ENCODE data around the gene MTFR1L.
A peak's percentile ranks its signal among the peaks of the same experiment; 100 is the strongest.
"Not testable (repeated sequence)": the region's sequence is repeated elsewhere in the genome, so short reads cannot be mapped to it uniquely, and the experiment has no call there.

MTFR1L gene

DNA sequence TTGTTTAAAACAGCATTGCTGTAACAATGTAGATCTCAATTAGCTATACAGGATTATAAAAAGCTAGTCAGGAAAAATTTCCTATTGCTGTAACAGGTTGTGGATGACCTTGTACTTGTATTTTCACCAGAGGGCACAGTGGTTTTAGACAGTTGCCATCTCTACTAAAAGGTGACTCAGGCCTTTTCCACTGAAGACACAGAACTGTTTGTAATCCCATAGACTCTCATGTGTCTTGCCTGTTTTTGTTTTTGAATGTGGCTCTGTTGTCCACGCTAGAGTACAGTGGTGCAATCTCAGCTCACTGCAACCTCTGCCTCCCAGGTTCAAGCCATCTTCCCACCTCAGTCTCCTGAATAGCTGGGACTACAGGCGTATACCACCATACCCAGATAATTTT, 5.9 kb downstream of the MTFR1L start:
- DNase-seq (ENCODE audit: low read depth): no peak

DNA sequence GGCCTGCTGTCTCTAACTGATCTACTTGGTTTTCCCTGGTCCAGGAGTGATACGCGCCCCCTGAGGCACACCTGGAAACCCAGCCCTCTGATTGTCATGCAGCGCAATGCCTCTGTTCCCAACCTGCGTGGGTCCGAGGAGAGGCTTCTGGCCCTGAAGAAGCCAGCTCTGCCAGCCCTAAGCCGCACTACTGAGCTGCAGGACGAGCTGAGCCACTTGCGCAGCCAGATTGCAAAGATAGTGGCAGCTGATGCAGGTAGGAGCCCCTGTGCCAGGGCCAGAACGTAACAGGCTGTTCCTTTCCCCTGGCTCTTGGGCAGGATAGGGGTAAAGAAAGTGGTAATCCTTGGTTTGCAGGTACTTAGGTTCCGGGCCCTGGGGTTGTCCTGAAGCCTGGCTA, 6.8 kb downstream of the MTFR1L start:
- DNase-seq (ENCODE audit: low read depth): no peak

DNA sequence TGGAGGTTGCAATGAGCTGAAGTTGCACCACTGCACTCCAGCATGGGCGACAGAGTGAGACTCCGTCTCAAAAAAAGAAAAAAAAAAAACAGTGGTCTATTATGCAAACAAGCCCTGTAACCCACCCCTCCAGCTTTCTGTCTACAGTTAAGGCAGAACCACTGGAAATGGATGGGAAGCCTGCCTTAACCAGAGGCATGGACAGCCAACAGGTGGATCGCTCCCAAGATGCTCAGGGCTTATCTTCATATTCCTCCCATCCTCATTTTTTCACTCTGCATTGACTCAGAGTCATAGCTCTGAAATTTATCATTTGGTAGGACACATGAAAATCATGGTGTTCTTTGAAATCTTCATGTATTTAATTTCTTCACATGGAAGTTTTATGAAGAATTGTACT, 8.7 kb downstream of the MTFR1L start:
- no peak for DNase-seq (ENCODE audit: low read depth)

DNA sequence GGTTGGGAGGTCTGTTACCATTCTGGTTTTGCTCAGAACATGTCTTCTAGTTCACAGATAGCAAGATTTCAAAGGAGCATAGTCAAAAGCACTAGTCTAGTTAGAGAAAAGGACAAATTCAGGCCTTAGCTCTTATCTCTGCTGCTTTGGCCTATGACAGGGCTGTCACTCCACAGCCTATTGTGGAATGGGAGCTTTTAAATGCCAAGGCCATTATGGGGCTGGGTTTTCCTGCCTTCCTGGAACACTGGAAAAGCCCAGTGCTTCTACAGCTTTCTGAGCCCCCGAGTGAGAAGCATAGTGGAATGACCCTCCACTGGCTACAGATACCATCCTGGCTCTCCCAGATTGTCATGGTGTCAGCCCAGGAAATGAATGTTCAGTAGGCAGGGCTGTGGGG, 9.3 kb downstream of the MTFR1L start:
- no peak for DNase-seq (ENCODE audit: low read depth)

DNA sequence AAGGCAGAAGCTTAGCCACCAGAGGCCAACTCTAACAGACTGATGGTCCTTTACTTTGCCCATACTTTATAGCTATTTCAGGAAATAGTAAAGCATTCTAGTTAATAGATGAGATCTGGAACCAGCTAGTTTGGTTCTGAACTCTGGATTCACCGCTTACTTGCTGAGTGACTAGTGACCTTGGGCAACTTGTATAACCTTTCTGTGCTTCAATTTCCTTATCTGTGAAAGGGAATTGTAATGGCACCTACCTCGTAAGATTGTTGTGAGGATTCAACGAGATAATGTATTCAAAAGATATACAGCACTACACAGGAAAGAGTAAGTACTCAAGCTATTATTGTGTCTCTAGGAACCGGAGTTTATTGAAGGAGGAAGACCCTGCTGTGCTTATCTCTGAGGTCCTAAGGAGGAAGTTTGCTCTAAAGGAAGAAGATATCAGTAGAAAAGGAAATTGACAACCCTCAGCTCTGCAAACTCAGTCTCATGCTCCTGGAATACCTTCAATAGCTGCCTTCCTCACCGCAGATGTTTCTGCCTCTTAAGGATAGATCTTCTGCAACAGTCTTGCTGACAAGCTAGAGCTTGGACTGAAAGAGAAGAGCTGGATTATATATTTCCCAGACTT, 11.9 kb downstream of the MTFR1L start:
- DNase-seq (ENCODE audit: low read depth): no peak

DNA sequence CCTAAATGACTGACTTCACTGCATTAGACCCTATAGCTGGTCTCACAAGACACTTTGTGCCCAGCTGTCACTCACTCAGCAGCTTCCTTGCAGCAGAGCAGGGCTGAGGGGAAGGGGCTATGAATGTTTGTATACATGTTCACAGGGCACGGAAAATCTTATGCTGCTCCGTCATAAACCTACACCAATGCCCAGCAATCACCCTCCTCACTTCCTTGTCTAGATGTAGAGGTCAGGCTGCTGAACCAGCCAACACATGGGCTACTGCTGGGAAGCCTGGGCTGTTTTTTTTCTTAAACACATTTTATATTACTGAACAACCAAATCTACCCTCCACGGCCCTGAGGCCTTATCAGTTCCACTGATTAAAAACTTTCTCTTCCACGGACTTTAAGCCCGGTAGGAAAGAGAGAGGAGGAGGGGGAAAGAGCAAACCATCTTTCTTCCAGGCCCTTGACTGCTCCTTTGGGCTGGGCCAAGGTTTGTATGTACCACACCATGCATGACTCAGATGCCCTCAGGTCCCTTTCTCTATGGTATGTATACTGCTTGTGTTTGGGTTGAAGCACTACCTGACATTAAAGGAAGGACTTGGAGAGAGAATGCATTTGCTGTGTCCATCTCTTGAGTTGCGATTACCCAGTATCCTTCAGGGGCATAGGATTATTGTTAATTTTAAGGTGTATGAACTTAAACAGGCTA, 12.7 kb downstream of the MTFR1L start:
- no peak for DNase-seq (ENCODE audit: low read depth)

DNA sequence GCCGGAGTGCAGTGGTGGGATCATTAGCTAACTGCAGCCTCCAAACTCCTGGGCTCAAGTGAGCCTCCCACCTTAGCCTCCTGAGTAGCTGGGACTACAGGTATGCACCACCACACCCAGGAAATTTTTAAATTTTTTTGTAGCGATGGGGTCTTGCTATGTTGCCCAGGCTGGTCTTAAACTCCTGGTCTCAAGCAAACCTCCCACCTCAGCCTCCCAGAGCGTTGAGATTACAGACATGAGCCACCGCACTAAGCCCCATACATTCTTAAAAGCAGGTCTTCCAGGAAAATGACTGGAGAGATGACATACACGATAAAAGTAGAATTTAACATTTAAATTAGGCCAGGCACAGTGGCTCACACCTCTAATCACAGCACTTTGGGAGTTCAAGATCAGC, 13.4 kb downstream of the MTFR1L start:
- no peak for DNase-seq (ENCODE audit: low read depth)

DNA sequence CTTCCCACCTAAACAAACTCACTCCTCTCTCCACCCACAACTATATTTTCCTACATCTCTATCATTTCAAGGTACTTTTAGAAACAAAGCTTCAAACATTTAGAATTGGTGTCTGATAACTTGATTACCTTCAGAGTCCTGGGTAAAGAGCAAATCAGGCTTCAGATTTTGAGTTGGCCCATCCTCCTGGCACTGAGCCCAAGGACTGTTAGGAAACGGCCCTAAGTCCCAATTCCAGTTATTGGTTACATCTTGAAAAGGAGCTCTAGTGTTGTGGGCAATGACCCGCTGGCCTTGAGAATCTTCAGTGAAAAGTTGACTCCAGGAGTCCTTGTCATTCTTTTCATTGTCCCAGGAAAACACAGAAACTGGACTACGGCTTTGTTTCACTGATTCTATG, 15.1 kb downstream of the MTFR1L start:
- no peak for DNase-seq (ENCODE audit: low read depth)

DNA sequence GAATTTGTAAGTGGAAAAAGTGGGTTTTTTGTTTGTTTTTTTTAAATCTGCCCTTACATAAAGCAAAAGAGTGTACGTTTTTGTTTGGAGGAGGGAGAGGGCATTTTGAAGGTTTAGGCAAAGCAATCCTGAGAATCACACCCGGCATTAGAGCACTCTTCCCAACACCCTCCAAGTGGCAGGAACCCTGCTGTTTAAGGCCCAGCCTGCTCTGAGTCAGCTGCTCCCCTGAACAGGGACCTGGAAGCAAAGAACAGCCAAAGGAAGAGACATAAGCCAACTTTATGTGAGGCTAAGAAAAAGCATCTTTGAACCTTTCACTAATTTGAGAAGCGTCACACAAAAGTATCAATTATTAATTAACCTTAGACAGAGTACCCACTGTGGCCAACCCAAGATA, 16.9 kb downstream of the MTFR1L start:
- DNase-seq (ENCODE audit: low read depth): no peak

DNA sequence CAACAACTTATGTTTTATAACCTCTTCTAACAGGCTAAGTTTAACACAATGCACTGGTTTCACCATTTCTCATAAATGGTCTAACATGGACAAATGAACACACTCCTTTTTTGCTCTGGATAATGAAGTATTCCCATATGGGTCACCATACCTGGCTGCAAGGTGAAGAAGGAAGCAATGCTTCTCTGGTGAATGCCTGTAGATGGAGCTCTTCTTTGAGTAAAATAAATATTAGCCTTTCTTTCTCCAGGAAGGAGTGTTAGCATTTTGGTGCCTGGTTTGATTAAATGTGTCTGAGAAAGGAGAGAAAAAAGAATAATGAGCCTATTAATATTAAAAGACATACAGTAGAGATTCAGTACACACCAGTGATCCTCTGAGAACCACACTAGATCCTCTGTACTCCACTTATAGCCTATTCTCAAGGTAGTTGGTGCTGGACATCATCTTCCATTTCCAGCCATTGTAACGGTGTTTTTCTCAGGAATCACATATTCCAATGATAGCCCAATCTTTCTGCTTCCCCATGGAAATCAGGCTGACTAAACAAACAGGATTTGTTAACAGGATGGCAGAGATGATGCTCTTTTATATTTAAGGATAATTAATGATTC, 17.6 kb downstream of the MTFR1L start:
- DNase-seq (ENCODE audit: low read depth): no peak

DNA sequence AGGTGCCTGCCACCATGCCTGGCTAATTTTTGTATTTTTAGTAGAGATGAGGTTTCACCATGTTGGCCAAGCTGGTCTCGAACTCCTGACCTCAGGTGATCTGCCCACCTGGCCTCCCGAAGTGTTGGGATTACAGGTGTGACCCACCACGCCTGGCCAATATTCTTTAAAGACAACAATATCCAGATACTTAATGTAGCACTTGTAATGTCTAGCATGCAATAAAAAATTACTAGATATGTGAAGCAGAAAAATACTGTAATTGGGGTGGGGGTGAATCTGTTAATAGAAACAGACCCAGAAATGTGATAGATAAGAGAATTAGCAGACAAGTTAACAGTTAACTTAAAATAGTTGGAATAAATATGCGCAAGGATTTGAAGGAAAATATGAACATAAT, 20.1 kb downstream of the MTFR1L start:
- not testable (repeated sequence) for DNase-seq (ENCODE audit: low read depth)

DNA sequence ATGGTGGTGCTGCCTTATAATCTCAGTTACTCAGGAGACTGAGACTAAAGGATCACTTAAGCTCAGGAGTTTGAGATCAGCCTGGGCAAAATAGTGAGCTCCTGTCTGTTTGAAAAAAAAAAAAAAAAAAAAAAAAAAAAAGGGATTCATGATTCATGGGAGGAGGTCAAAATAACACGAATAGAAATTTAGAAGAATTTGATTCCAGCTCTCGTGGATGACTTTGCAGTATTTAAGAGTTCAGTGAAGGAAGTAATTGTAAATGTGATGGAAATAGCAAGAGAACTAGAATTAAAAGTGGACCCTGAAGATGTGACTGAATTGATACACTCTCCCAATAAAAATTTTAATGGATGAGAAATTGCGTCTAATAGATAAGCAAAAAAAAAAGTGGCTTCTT, 23.7 kb downstream of the MTFR1L start:
- DNase-seq (ENCODE audit: low read depth): no peak

DNA sequence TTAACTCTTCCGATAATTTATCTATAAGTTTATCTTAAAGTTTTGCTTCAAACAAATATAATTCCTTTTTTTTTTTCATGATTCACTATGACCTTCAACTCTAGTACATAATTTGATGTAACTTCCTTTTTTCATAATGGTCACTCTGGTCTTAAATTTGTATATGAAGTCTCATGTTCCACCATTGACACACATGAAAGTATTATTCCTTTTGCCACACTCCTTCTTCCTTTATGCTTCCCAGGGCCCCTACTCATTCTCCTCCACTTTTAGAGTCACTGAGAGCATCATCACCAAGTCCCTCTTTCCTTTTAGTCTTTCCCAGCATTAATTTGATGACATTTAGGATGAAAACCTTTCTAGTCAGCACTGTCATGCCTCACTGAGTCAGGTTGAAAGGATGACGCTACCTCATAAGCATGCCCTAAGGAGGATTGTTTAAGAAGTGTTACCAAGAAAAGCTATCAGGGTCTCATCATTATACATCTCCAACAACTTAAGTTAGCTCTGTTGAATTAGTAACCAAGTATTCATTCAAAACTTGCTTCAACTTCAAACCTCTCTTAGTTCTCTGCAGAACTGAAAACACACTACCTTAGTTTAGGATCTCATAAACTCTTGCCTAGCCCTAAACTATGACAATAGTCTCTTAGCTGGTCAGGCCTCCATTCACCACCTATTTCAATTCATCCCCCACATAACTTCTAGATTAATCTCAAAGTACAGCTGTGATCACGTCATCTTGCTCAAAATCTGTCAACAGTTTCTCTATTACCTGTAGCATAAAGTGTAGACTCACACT, 25.0 kb downstream of the MTFR1L start:
- no peak for DNase-seq (ENCODE audit: low read depth)

DNA sequence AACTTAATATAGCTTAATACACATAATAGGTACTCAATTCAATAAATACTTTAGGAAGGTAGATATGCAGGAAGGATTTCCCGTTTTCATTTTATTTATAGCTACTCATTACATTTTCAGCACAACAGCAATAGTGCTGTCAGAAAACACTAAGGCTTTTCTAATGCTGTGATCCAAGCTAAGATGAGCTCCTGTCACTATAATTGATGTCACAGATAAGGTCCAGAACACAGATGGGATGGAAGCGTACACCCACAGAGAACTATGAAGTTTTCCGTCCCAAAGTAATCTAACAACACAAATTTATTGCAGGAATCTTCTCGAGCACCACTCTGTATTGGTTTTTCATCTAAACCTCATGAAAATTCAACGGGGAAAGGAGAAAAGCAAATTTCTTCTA, 25.9 kb downstream of the MTFR1L start:
- DNase-seq (ENCODE audit: low read depth): no peak

DNA sequence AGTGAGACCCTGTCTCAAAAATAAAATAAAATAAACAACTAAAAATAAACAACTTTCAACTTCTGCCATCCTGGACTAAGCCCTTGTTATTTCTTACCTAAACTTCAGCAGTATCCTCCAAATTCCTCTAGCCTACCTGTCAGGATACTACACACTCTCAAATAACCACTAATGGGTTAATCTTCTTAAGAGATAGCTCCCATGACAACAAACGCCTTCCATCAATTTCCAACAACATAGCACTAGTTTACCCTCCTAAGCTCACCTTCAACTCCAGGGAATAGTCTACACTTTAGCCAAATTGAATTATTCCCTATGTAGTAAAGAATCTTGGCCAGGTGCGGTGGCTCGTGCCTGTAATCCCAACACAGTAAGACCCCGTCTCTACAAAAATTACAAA, 28.2 kb downstream of the MTFR1L start:
- no peak for DNase-seq (ENCODE audit: low read depth)

DNA sequence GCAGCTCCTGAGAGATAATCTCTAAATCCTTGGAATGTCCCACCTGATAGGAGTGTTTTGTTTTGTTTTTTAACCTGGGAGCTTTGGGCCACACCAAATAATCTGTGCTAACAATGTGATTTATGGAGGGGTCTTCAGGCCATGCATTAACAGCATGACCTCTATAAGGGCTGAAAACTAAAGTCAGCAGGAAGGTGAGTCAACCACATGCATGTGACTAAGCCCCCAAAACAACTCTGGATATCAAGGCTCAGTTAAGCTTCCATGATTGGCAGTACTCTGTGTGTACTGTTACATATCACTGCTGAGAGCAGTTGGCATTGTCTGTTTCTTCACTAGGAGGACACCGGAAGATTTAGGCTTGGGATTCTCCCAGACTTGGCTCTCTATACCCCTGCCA, 28.8 kb downstream of the MTFR1L start:
- no peak for DNase-seq (ENCODE audit: low read depth)

DNA sequence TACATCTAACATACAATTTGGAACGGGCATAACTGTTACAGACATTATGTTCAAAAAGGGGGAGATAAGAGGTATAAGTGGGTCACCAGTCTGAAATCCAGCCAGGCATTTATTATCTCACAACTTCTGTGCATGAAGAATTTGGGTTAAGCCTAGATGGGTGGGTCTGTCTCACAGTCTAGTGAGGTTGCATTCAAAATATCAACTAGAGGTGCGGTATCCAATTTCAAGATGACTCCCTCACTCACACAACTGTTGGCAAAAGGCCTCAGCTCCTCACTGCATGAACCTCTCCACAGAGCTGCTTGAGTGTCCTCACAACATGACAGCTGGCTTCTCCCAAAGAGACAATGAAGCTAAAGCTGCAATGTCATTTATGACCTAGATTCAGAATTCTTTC, 34.8 kb downstream of the MTFR1L start:
- DNase-seq (ENCODE audit: low read depth): no peak

DNA sequence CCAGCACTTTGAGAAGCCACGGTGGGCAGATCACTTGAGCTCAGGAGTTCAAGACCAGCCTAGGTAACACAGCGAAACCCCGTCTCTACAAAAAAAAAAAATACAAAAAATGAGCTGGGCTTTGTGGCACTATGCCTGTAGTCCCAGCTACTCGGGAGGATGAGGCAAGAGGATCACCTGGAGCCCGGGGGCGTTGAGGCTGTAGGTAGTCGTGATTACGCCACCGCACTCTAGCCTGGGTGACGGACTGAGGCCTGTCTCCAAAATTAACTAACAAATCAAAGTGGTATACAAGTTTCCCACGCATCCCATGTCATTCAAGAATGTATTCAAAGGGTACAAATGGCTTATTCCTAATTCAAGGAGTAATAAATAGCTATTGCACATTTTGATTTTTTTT, 37.1 kb downstream of the MTFR1L start:
- DNase-seq (ENCODE audit: low read depth): no peak

DNA sequence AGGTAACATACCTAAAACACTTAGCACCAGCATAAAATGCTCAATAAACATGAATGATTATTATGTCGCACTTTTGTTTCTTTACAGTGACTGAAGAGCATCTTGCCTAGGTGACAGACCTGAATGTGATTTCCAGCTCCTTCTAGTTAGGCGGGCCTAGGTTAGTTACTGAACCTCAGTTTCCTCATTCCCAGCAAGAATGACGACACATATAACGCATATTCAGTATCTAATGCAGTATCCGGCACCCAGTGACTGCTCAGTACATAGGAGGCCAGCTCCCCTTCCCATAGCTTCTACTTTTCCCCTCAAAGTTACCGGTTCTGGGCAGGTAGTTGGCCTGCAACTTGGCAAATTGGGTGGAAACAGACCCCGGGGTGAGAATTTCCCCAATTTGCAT, 38.7 kb downstream of the MTFR1L start:
- DNase-seq (ENCODE audit: low read depth): no peak

DNA sequence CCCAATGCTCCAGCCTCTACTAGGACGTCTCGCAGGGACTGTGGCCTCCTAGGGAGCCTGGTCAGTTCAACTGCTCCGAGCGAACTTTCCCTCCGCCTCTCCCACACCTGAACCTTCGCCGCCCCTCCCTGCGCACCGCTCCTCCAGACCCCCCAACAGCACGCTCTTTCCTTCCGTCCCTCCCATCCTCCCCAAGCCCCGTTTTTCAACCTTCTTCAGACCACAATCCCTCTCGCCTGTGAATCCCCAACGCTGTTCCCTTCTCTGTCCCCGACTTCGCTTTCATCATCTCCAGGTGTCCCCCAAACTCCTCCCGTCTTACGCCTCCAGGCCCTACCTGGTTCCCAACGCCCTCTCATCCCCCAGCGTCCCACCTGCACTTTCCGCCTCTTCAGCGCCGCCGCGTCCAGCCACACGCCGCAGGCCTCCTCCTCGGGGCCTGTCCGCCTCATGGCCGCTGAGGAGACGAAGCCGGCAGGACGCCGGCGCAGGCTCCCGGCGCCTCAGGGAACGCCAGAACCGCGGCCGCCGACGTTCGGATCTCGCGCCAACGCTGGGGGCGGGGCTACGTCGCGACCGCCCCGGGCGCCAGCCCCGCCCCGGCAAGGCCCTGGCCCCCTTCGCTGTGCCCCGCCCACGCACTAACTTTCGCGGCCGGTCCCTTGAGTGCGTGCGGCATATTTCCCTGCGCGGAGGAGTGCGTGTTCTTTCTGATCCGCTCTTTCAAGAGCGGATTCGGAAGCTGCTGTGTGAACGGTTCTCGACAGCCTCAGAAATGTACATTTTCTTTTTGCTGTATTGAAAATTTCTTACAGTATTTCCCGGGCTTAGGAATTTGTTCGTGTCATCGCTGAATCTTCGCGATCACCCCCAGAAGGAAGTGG, 39.4 kb downstream of the MTFR1L start, which contains the start of gene AUNIP:
Gene AUNIP (minus strand): TSS at position 552 of the 884 bp plus-strand sequence. CDS start 100 bp downstream, at position 452.
- peak; percentile 38 for DNase-seq (ENCODE audit: low read depth)

All from non-pigmented ciliary epithelial cell (primary cell).